Activated CD8-positive, alpha-beta memory T cell treated with anti-CD3 and anti-CD28 coated beads, Interleukin-2, amount 50 U/mL, for 48 hours (primary cell): ENCODE measurements around the gene TRERF1.

Source experiments
- DNase-seq: peaks from one replicate; pipeline ENCODE4 v3.0.0-alpha.2; 2020

Gene TRERF1

DNA sequence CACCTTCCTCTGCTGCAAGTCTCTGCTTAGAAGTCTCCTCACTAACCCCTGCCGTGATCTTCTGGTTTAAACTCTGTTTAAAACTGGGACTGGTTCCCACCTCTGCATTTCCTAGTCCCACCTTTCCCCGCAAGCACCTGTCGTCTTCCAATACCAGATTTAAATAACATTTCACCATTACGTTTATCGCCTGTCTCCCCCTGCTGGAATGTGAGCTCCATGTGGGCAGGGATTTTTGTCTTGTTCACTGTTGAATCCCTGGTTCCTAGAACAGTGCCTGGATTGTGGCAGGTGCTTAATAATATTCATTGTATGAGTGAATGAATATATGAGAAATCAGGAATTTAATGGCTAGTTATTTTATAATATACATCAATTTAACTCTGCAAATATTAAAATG, 275.9 kb downstream of the TRERF1 start:
- no peak for DNase-seq
